Panc1 (cell line): ENCODE results near the gene BTBD19. TPM values are rescaled to one million over a fixed set of nuclear protein-coding genes. Genes with fewer than 3 reads are reported as not detected.

ENCODE experiments used
- ATAC-seq: fragments of 200-7000 bp; cut with Tn5 transposase; 2 replicates; pipeline ENCODE4 v1.9.1; 2020; ENCODE audit warnings: mild to moderate bottlenecking, moderate library complexity
- BruUV-seq: library from RNA; stranded (reverse); fragments of 400-500 nt; replicated peaks from 2 replicates; lab custom pipeline; 2021; lab: Mats Ljungman, UMichigan
- CTCF ChIA-PET: fragments of 300-600 bp; sonication (Branson Sonifier 250); formaldehyde crosslinking; loops from one replicate; lab custom pipeline; 2022; ENCODE audit warnings: antibody characterized with exemption; lab: Charles Lee
- POLR2A ChIA-PET: fragments of 300-600 bp; sonication (Branson Sonifier 250); formaldehyde crosslinking; loops from one replicate; lab custom pipeline; 2022; ENCODE audit warnings: antibody characterized with exemption; lab: Charles Lee
- DNase-seq: peaks from one replicate; pipeline ENCODE4 v3.0.0-alpha.2; 2010; ENCODE audit warnings: low read depth, low spot score
- H3K27ac ChIP-seq: 2 replicates; pipeline ENCODE4 v1.5.1; 2011; ENCODE audit warnings: mild to moderate bottlenecking, low read length, inconsistent platforms
- H3K27me3 ChIP-seq: fragments of 200-500 bp; sonication (Bioruptor generic); 2 replicates; pipeline ENCODE4 v1.6.0; 2014; ENCODE audit warnings: low read length, inconsistent platforms; ENCODE audit not compliant: control insufficient read depth, insufficient read depth
- H3K36me3 ChIP-seq: fragments of 200-500 bp; sonication (Bioruptor generic); 2 replicates; pipeline ENCODE4 v1.5.1; 2014; ENCODE audit warnings: inconsistent platforms, mild to moderate bottlenecking, low read length, moderate library complexity; ENCODE audit not compliant: control insufficient read depth, insufficient read depth
- H3K4me1 ChIP-seq: 2 replicates; pipeline ENCODE4 v1.5.1; 2011; ENCODE audit warnings: inconsistent platforms, mild to moderate bottlenecking, low read length, moderate library complexity; ENCODE audit not compliant: control insufficient read depth, insufficient read depth
- H3K4me3 ChIP-seq, 2 experiments: 2 replicates each; pipeline ENCODE4 v1.5.1; 2011 to 2012; ENCODE audit warnings: low read depth in 2 of 2, low read length in 2 of 2, mild to moderate bottlenecking in 2 of 2, inconsistent platforms in 1 of 2, moderate library complexity in 1 of 2
- H3K9me3 ChIP-seq: fragments of 200-500 bp; sonication (Bioruptor generic); 2 replicates; pipeline ENCODE4 v1.5.1; 2014; ENCODE audit warnings: low read depth, mild to moderate bottlenecking, inconsistent platforms, low read length, moderate library complexity; ENCODE audit not compliant: control insufficient read depth, insufficient read depth
- CTCF ChIP-seq: fragments of 450-650 bp; IDR thresholded peaks from 2 replicates; pipeline ENCODE4 v1.5.1; 2017; ENCODE audit warnings: mild to moderate bottlenecking
- POLR2AphosphoS5 ChIP-seq: IDR thresholded peaks from 2 replicates; pipeline ENCODE4 v1.6.1; 2012; ENCODE audit warnings: mild to moderate bottlenecking, low read depth, low read length, moderate library complexity
- REST ChIP-seq, 2 experiments: IDR thresholded peaks; 2 replicates each; pipeline ENCODE4 v1.6.1; 2011 to 2012; ENCODE audit warnings: low read depth in 2 of 2, control low read depth in 1 of 2, low read length in 1 of 2, mild to moderate bottlenecking in 1 of 2, moderate library complexity in 1 of 2; ENCODE audit not compliant: insufficient read depth in 1 of 2
- SIN3A ChIP-seq: IDR thresholded peaks from 2 replicates; pipeline ENCODE4 v1.6.1; 2012; ENCODE audit warnings: low read depth, mild to moderate bottlenecking, low read length, moderate library complexity, borderline replicate concordance; ENCODE audit not compliant: insufficient read depth
- TCF7L2 ChIP-seq: IDR thresholded peaks from 2 replicates; pipeline ENCODE4 v1.6.1; 2011; ENCODE audit warnings: mild to moderate bottlenecking, low read depth, low read length, inconsistent platforms
- in situ Hi-C: cut with HindIII; loops from 2 replicates; pipeline ENCODE4 v1.10.0; 2016; ENCODE audit warnings: low sequenced_read_pairs, low pct_unique_long_range_greater_than_20kb
- intact Hi-C: fragments of 100-400 bp; cut with micrococcal nuclease; formaldehyde crosslinking; loops from one replicate; pipeline ENCODE4 v1.10.0; 2022; ENCODE audit not compliant: unreplicated experiment
- total RNA-seq: library from RNA; stranded (reverse); gene quantifications from one replicate; pipeline ENCODE4 v1.2.1, GENCODE V29; 2021; ENCODE audit not compliant: unreplicated experiment

Gene BTBD19
- total RNA-seq, 1 experiment from 2014 or later = 2.6 TPM

- Histone ChIP-seq H3K27me3 (no peaks in the 10 kb centered on the region), H3K27ac (no peak overlapping the region), H3K9me3 (no peaks in the 10 kb centered on the region), H3K4me3 (no peak overlapping the region), H3K4me1 (no peaks in the 10 kb centered on the region), H3K36me3 (no peaks in the 10 kb centered on the region)
- POLR2A ChIA-PET = no interaction called here
- intact Hi-C loops (no loop called here), in situ Hi-C loops (no loop called here)
- BruUV-seq = no TSS peak
- TF ChIP-seq CTCF = no peak
- TF ChIP-seq TCF7L2 = no peak
- no peak for TF ChIP-seq POLR2AphosphoS5
- TF ChIP-seq REST (IDR thresholded peaks at IDR 0.05; ENCODE audit: insufficient read depth in 1 of 2, low read depth in 2 of 2, low read length in 1 of 2) = no peak
- TF ChIP-seq SIN3A = no peak
- CTCF ChIA-PET = no interaction called here
- no peak for DNase-seq
- ATAC-seq = no peak
These were observed 49.1 kb downstream of the BTBD19 start for GRCh38 chr1:44857446-44857845.

- POLR2A ChIA-PET = no interaction called here
- H3K4me1 ChIP-seq = no peaks in the 10 kb centered on the region
- H3K27ac ChIP-seq = no peak overlapping the region
- no peak overlapping the region for H3K4me3 ChIP-seq
- no peaks in the 10 kb centered on the region for H3K36me3 ChIP-seq
- DNase-seq = no peak
- no peaks in the 10 kb centered on the region for H3K9me3 ChIP-seq
- H3K27me3 ChIP-seq = no peaks in the 10 kb centered on the region
- in situ Hi-C loops (no loop called here), intact Hi-C loops (no loop called here)
- TF ChIP-seq POLR2AphosphoS5 = no peak
- no peak for TF ChIP-seq CTCF
- TF ChIP-seq SIN3A = no peak
- TF ChIP-seq REST (IDR thresholded peaks at IDR 0.05; ENCODE audit: insufficient read depth in 1 of 2, low read depth in 2 of 2, low read length in 1 of 2) = no peak
- TF ChIP-seq TCF7L2 = no peak
- ATAC-seq = no peak
- CTCF ChIA-PET = interaction anchor here (0.6 kb wide), 1 partner anchor 238 kb away, joined by 3 read pairs; no protein-coding TSS in a partner anchor
- BruUV-seq = no TSS peak
These were observed 52.0 kb downstream of the BTBD19 start for GRCh38 chr1:44860331-44860730.
